CD14-positive monocyte (primary cell): ENCODE results near the gene PTRHD1. TPM values are rescaled to one million over a fixed set of nuclear protein-coding genes. Genes with fewer than 3 reads are reported as not detected.

Source experiments
- DNase-seq, 3 donors: peaks; one replicate each; pipeline ENCODE4 v3.0.0-alpha.2; 2011 to 2022
- H2AFZ ChIP-seq: 2 replicates; pipeline ENCODE4 v1.6.0; 2012; ENCODE audit warnings: mild to moderate bottlenecking, low read depth, low read length, inconsistent platforms; ENCODE audit not compliant: insufficient read depth, poor library complexity, severe bottlenecking
- H3K27ac ChIP-seq, 2 donors: 1 replicate in 1 of 2; 2 replicates in 1 of 2; pipeline ENCODE4 v1.5.1; 2012 to 2013; ENCODE audit warnings: low read length in 2 of 2, control low read depth in 1 of 2, inconsistent platforms in 1 of 2, low read depth in 1 of 2, mild to moderate bottlenecking in 1 of 2
- H3K27me3 ChIP-seq, 2 donors: one replicate each; pipeline versions ENCODE4 v1.6.0 to v1.6.1; 2011 to 2013; ENCODE audit warnings: low read length in 2 of 2; ENCODE audit not compliant: control insufficient read depth in 2 of 2, insufficient read depth in 2 of 2
- H3K36me3 ChIP-seq, 2 donors: replicated peaks in 1 of 2; 1 replicate in 1 of 2; 2 replicates in 1 of 2; pipeline versions ENCODE4 v1.5.1 to v1.6.1; 2012 to 2013; ENCODE audit warnings: low read length in 2 of 2, control low read depth in 1 of 2, inconsistent platforms in 1 of 2, mild to moderate bottlenecking in 1 of 2; ENCODE audit not compliant: insufficient read depth in 2 of 2, control insufficient read depth in 1 of 2
- H3K4me1 ChIP-seq, 2 donors: 1 replicate in 1 of 2; 2 replicates in 1 of 2; pipeline versions ENCODE4 v1.5.1 to v1.6.1; 2012 to 2013; ENCODE audit warnings: low read length in 2 of 2, control low read depth in 1 of 2, inconsistent platforms in 1 of 2, mild to moderate bottlenecking in 1 of 2, moderate library complexity in 1 of 2; ENCODE audit not compliant: insufficient read depth in 2 of 2, control insufficient read depth in 1 of 2
- H3K4me2 ChIP-seq: replicated peaks from 2 replicates; pipeline ENCODE3; 2012; ENCODE audit warnings: low read length, moderate library complexity, mild to moderate bottlenecking; ENCODE audit not compliant: poor library complexity, severe bottlenecking; ENCODE audit errors: extremely low read depth
- H3K4me3 ChIP-seq, 3 experiments: fragments of 200-600 bp in 1 of 3; sonication (generic) in 1 of 3; replicated peaks in 1 of 3; 1 replicate in 2 of 3; 2 replicates in 1 of 3; pipeline ENCODE4 v1.5.1; 2011 to 2013; ENCODE audit warnings: low read length in 3 of 3, mild to moderate bottlenecking in 3 of 3, control low read depth in 2 of 3, low read depth in 2 of 3, inconsistent platforms in 1 of 3, moderate library complexity in 1 of 3
- H3K79me2 ChIP-seq: 2 replicates; pipeline ENCODE4 v1.6.0; 2012; ENCODE audit warnings: mild to moderate bottlenecking, control low read depth, inconsistent platforms, low read length, moderate library complexity; ENCODE audit not compliant: insufficient read depth
- H3K9ac ChIP-seq: 2 replicates; pipeline ENCODE4 v1.6.0; 2017; ENCODE audit warnings: low read length, mild to moderate bottlenecking; ENCODE audit not compliant: insufficient read depth, poor library complexity, severe bottlenecking
- H3K9me3 ChIP-seq, 2 donors: replicated peaks in 1 of 2; 1 replicate in 1 of 2; 2 replicates in 1 of 2; pipeline versions ENCODE4 v1.5.1 to v1.6.1; 2012 to 2013; ENCODE audit warnings: low read length in 2 of 2, control low read depth in 1 of 2; ENCODE audit not compliant: control insufficient read depth in 1 of 2, insufficient read depth in 1 of 2
- H4K20me1 ChIP-seq: 2 replicates; pipeline ENCODE4 v1.6.0; 2012; ENCODE audit warnings: mild to moderate bottlenecking, low read length, control low read depth, moderate library complexity; ENCODE audit not compliant: insufficient read depth
- H3K27ac Mint-ChIP-seq, 7 donors: one replicate each; pipeline ENCODE4 v1.8.0; 2020; ENCODE audit warnings: mild to moderate bottlenecking in 7 of 7, mixed read lengths in 7 of 7, moderate library complexity in 6 of 7, inconsistent platforms in 2 of 7
- H3K27me3 Mint-ChIP-seq, 3 donors: one replicate each; pipeline ENCODE4 v1.8.0; 2021 to 2022; ENCODE audit warnings: low read depth in 3 of 3, mild to moderate bottlenecking in 3 of 3, mixed read lengths in 3 of 3, moderate library complexity in 3 of 3, inconsistent platforms in 1 of 3
- H3K36me3 Mint-ChIP-seq, 2 donors: one replicate each; pipeline ENCODE4 v1.8.0; 2020; ENCODE audit warnings: mixed read lengths in 2 of 2, inconsistent platforms in 1 of 2, mild to moderate bottlenecking in 1 of 2
- H3K4me1 Mint-ChIP-seq: one replicate; pipeline ENCODE4 v1.8.0; 2020; ENCODE audit warnings: mild to moderate bottlenecking, mixed read lengths
- H3K4me3 Mint-ChIP-seq, 2 donors: one replicate each; pipeline ENCODE4 v1.8.0; 2020; ENCODE audit warnings: mild to moderate bottlenecking in 2 of 2, mixed read lengths in 2 of 2, moderate library complexity in 1 of 2
- H3K9me3 Mint-ChIP-seq, 7 donors: one replicate each; pipeline ENCODE4 v1.8.0; 2020 to 2022; ENCODE audit warnings: mixed read lengths in 7 of 7, mild to moderate bottlenecking in 6 of 7, moderate library complexity in 6 of 7, inconsistent platforms in 2 of 7
- CTCF ChIP-seq: fragments of 200-600 bp; IDR thresholded peaks from one replicate; pipeline ENCODE4 v1.8.0; 2022; ENCODE audit warnings: antibody characterized with exemption, mild to moderate bottlenecking
- WGBS: methylation state at CpG from one replicate; pipeline ENCODE4 v1.1.5; 2013; ENCODE audit warnings: missing lambda C conversion rate; ENCODE audit not compliant: insufficient coverage; 5-methylcytosine and 5-hydroxymethylcytosine counted together
- intact Hi-C, 2 donors: fragments of 100-400 bp; cut with micrococcal nuclease; formaldehyde crosslinking; loops; one replicate each; pipeline versions ENCODE4 v1.15.0 to v1.15.1; 2023
- polyA plus RNA-seq, 3 donors: library from polyadenylated mRNA; depleted of rRNA in 1 of 3; unstranded in 2 of 3; stranded (reverse) in 1 of 3; fragments of 300-500 nt in 2 of 3; fragments of >200 nt in 1 of 3; fragmentation: Illumina TruSeq in 2 of 3; gene quantifications; 1 replicate in 2 of 3; 2 replicates in 1 of 3; pipeline ENCODE4 v1.2.3, GENCODE V29; 2012 to 2021

Gene PTRHD1
- polyA plus RNA-seq, 3 donors = 20.3 to 86.2 (median 78.6) TPM

DNA sequence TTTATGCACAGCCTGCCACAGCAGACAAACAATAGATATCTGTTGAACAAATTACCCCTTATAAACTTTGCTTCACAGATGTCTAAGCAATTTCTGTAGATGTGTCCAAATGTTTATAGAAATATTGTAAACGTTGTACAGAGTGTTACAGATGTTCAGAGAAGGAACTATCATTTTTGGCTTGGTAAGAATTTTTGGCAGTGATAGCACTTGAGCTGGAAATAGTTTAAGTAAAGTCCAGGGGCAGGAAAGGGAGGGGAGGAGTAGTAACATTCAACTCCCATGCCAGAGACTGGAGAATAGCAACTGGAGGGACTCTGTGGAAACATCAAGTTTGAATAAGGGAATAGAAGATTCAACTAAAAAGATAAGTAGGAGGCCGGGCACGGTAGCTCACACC, 4.4 kb downstream of the PTRHD1 start:
- peaks cover 25% of the 10 kb centered on the region for H3K4me1 Mint-ChIP-seq

DNA sequence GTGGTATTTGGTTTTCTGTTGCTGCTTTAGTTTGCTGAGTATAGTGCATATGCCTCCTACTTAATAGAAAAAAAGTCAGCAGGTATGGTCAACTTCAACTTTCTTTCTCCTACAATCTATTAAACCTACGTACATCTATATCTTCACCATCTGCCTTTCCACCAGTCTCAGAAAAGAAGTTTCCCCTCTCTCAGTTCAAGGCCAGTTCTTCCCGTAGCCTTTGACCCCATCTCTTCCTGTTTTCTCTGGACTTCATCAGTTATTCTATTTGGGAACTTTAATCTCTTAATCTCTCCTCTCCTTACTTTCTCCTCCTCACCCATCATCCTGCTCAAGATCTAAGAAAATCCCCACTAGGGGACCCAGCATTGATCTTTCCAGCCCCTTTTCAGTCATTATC, 5.7 kb downstream of the PTRHD1 start:
- no peak overlapping the region for H3K4me3 ChIP-seq
- WGBS = 88% methylated on average over 2 of the region's 2 CpGs
- H3K27me3 ChIP-seq = no peaks in the 10 kb centered on the region
- intact Hi-C loops = no loop called here
- no peak for TF ChIP-seq CTCF
- no peak overlapping the region for H3K4me3 Mint-ChIP-seq
- H3K27me3 Mint-ChIP-seq = peaks cover 0 to 2% (median 0%) of the 10 kb centered on the region in 3 donors
- peaks cover 16 to 19% of the 10 kb centered on the region in 2 donors for H3K4me1 ChIP-seq
- H3K36me3 Mint-ChIP-seq = peaks cover 18 to 20% of the 10 kb centered on the region in 2 donors
- peaks cover 22% of the 10 kb centered on the region for H3K4me1 Mint-ChIP-seq
- H3K27ac ChIP-seq = no peak overlapping the region
- no peak for DNase-seq
- peaks cover 4 to 20% (median 10%) of the 10 kb centered on the region in 7 donors for H3K9me3 Mint-ChIP-seq
- peaks cover 2 to 22% of the 10 kb centered on the region in 2 donors for H3K36me3 ChIP-seq
- no peak overlapping the region for H3K27ac Mint-ChIP-seq
- no peaks in the 10 kb centered on the region for H4K20me1 ChIP-seq
- no peak overlapping the region for H3K9ac ChIP-seq
- peaks cover 3 to 4% of the 10 kb centered on the region in 2 donors for H3K9me3 ChIP-seq
- no peaks in the 10 kb centered on the region for H3K79me2 ChIP-seq
- H2AFZ ChIP-seq = no peak overlapping the region
- H3K4me2 ChIP-seq = no peak overlapping the region

More for the DNA sequence above, 4.4 kb downstream of the PTRHD1 start:
- H4K20me1 ChIP-seq = no peaks in the 10 kb centered on the region
- no peak for TF ChIP-seq CTCF
- Mint-ChIP-seq H3K27me3 (no peaks in the 10 kb centered on the region), H3K27ac (no peak overlapping the region), H3K4me3 (no peak overlapping the region), H3K9me3 (peaks cover 4 to 14% (median 10%) of the 10 kb centered on the region in 7 donors), H3K36me3 (peaks cover 18 to 20% of the 10 kb centered on the region in 2 donors)
- DNase-seq = no peak
- H2AFZ ChIP-seq = no peak overlapping the region
- H3K79me2 ChIP-seq = peaks cover 7% of the 10 kb centered on the region
- 96% methylated on average over 3 of the region's 3 CpGs for WGBS
- no peak overlapping the region for H3K27ac ChIP-seq
- H3K9me3 ChIP-seq = peaks cover 2 to 4% of the 10 kb centered on the region in 2 donors
- no peak overlapping the region for H3K4me2 ChIP-seq
- peaks cover 2 to 22% of the 10 kb centered on the region in 2 donors for H3K36me3 ChIP-seq
- intact Hi-C loops = no loop called here
- H3K9ac ChIP-seq = no peak overlapping the region
- peaks cover 21 to 26% of the 10 kb centered on the region in 2 donors for H3K4me1 ChIP-seq
- H3K27me3 ChIP-seq = no peaks in the 10 kb centered on the region
- H3K4me3 ChIP-seq = no peak overlapping the region
